ENCODE results near the gene CCSER1. TPM values are rescaled to one million over a fixed set of nuclear protein-coding genes. Genes with fewer than 3 reads are reported as not detected.

The CCSER1 gene
- total RNA-seq, 2 donors from 2014 or later = 1.5 to 2.7 TPM

- Histone ChIP-seq H3K4me1 (ENCODE audit: control insufficient read depth in 1 of 2, low read depth in 2 of 2) (peaks cover 0 to 2% of the 10 kb centered on the region in 2 donors), H3K9me3 (no peaks in the 10 kb centered on the region), H3K4me3 (no peak overlapping the region), H3K36me3 (no peaks in the 10 kb centered on the region), H3K27ac (no peak overlapping the region), H3K27me3 (replicated peaks; ENCODE audit: insufficient read depth) (no peaks in the 10 kb centered on the region)
- DNase-seq (ENCODE audit: low spot score) = no peak
- no peak for ATAC-seq (ENCODE audit: insufficient number of reproducible peaks, low FRiP score, low read depth)
- no peak for TF ChIP-seq CTCF (IDR thresholded peaks at IDR 0.05)
Measured at GRCh38 chr4:90190525-90190924, 63.3 kb downstream of the CCSER1 start.

- ATAC-seq (ENCODE audit: insufficient number of reproducible peaks, low FRiP score, low read depth) = no peak
- no peaks in the 10 kb centered on the region for H3K4me1 ChIP-seq (ENCODE audit: control insufficient read depth in 1 of 2, low read depth in 2 of 2)
- no peaks in the 10 kb centered on the region for H3K27me3 ChIP-seq (replicated peaks; ENCODE audit: insufficient read depth)
- DNase-seq (ENCODE audit: low spot score) = no peak
- no peaks in the 10 kb centered on the region for H3K36me3 ChIP-seq
- H3K9me3 ChIP-seq = no peaks in the 10 kb centered on the region
- no peak overlapping the region for H3K4me3 ChIP-seq
- no peak overlapping the region for H3K27ac ChIP-seq
- no peak for TF ChIP-seq CTCF (IDR thresholded peaks at IDR 0.05)
Measured at GRCh38 chr4:90198086-90198847, 71.1 kb downstream of the CCSER1 start.

GRCh38 chr4:90207887-90208454, 80.8 kb downstream of the CCSER1 start:
- H3K27me3 ChIP-seq (replicated peaks; ENCODE audit: insufficient read depth) = no peaks in the 10 kb centered on the region
- no peak overlapping the region for H3K4me3 ChIP-seq
- H3K27ac ChIP-seq = no peak overlapping the region
- no peak for TF ChIP-seq CTCF (IDR thresholded peaks at IDR 0.05)
- H3K4me1 ChIP-seq (ENCODE audit: control insufficient read depth in 1 of 2, low read depth in 2 of 2) = no peaks in the 10 kb centered on the region
- DNase-seq (ENCODE audit: low spot score) (no peak), ATAC-seq (ENCODE audit: insufficient number of reproducible peaks, low FRiP score, low read depth) (no peak)
- no peaks in the 10 kb centered on the region for H3K36me3 ChIP-seq
- H3K9me3 ChIP-seq = no peaks in the 10 kb centered on the region

GRCh38 chr4:90209922-90210321, 82.7 kb downstream of the CCSER1 start:
- no peak for DNase-seq (ENCODE audit: low spot score)

More at GRCh38 chr4:90209922-90210321, 82.7 kb downstream of the CCSER1 start:
- Histone ChIP-seq H3K4me1 (ENCODE audit: control insufficient read depth in 1 of 2, low read depth in 2 of 2) (no peaks in the 10 kb centered on the region), H3K27me3 (replicated peaks; ENCODE audit: insufficient read depth) (no peaks in the 10 kb centered on the region), H3K9me3 (no peaks in the 10 kb centered on the region), H3K36me3 (no peaks in the 10 kb centered on the region), H3K4me3 (no peak overlapping the region), H3K27ac (no peak overlapping the region)
- ATAC-seq (ENCODE audit: insufficient number of reproducible peaks, low FRiP score, low read depth) = no peak
- no peak for TF ChIP-seq CTCF (IDR thresholded peaks at IDR 0.05)

All from thoracic aorta (tissue), 2 donors.